Lung (tissue), 12 donors: ENCODE data around the gene SLC12A2. TPM values are rescaled to one million over a fixed set of nuclear protein-coding genes. Genes with fewer than 3 reads are reported as not detected.

Experiments used
- ATAC-seq: fragments of 200-7000 bp; cut with Tn5 transposase; one replicate; pipeline ENCODE4 v1.9.1; 2020; ENCODE audit warnings: moderate number of reproducible peaks; ENCODE audit not compliant: insufficient read depth, low FRiP score
- DNase-seq, 3 donors: peaks; one replicate each; pipeline ENCODE4 v3.0.0-alpha.2; 2013 to 2017
- H3K27ac ChIP-seq, 2 donors: one replicate each; pipeline ENCODE4 v1.5.1; 2013; ENCODE audit warnings: mild to moderate bottlenecking in 2 of 2, moderate library complexity in 2 of 2, control low read depth in 1 of 2, inconsistent platforms in 1 of 2, low read depth in 1 of 2, low read length in 1 of 2
- H3K27me3 ChIP-seq, 3 donors: one replicate each; pipeline ENCODE4 v1.5.1; 2013; ENCODE audit warnings: low read length in 2 of 3; ENCODE audit not compliant: control insufficient read depth in 3 of 3, insufficient read depth in 3 of 3
- H3K36me3 ChIP-seq, 4 donors: one replicate each; pipeline ENCODE4 v1.5.1; 2013; ENCODE audit warnings: low read length in 4 of 4, mild to moderate bottlenecking in 1 of 4, moderate library complexity in 1 of 4; ENCODE audit not compliant: control insufficient read depth in 4 of 4, insufficient read depth in 4 of 4
- H3K4me1 ChIP-seq, 5 donors: one replicate each; pipeline ENCODE4 v1.5.1; 2013; ENCODE audit warnings: low read length in 5 of 5, mild to moderate bottlenecking in 2 of 5, moderate library complexity in 1 of 5; ENCODE audit not compliant: control insufficient read depth in 5 of 5, insufficient read depth in 5 of 5
- H3K4me3 ChIP-seq: one replicate; pipeline ENCODE4 v1.5.1; 2013; ENCODE audit warnings: mild to moderate bottlenecking, control low read depth, moderate library complexity
- H3K9ac ChIP-seq, 2 donors: one replicate each; pipeline ENCODE4 v1.5.1; 2013; ENCODE audit warnings: low read length in 2 of 2, control low read depth in 1 of 2; ENCODE audit not compliant: insufficient read depth in 1 of 2
- H3K9me3 ChIP-seq, 4 donors: one replicate each; pipeline ENCODE4 v1.5.1; 2013; ENCODE audit warnings: low read length in 3 of 4, mild to moderate bottlenecking in 1 of 4, moderate library complexity in 1 of 4; ENCODE audit not compliant: control insufficient read depth in 4 of 4, insufficient read depth in 3 of 4
- WGBS, 2 donors: extraction: QIAGEN DNeasy Blood & Tissue Kit; methylation state at CpG; one replicate each; pipeline ENCODE4 v1.1.7; 2013; 5-methylcytosine and 5-hydroxymethylcytosine counted together
- polyA plus RNA-seq, 2 donors: library from polyadenylated mRNA; stranded (reverse); fragments of 200-250 nt; gene quantifications; one replicate each; pipeline ENCODE4 v1.2.1, GENCODE V29; 2013
- total RNA-seq, 2 donors: library from RNA; depleted of rRNA in 1 of 2; stranded (reverse); fragments of >200 nt in 1 of 2; gene quantifications; one replicate each; pipeline ENCODE4 v1.2.1, GENCODE V29; 2014 to 2021
- TF ChIP-seq, protein P1 (sequence below): IDR thresholded peaks from 2 replicates; pipeline ENCODE4 v1.5.1; 2012; ENCODE audit warnings: mild to moderate bottlenecking; ENCODE audit errors: control extremely low read depth, extremely low read depth
- donor health status: control.
- donor health status: control.
- donor health status: Bipolar disorder and iron deficiency.
- donor health status: healthy.
- donor health status: DM: yes; HTN: yes; CAD: no.

Gene SLC12A2
- total and polyA plus RNA-seq, 4 donors: 2.8 to 87.1 (median 16.4) TPM

DNA sequence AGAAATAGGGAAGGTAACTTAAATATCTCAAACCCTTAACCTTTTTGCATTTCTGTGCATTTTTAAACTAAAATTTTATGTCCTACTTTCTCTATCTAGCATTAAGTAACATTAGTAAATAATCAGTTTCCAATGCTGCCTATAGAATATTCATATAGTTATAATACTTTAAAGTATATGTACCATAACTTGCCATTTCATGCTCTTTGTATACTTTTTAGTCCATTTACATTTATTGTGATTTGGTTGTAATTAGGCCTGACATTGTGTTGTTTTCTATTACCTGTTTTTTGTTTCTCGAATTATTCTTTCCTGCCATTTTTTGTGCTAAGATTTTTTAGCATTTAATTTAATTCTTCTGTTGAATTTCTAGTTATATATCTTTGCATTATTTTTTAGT lies 13.7 kb downstream of the SLC12A2 start:
- H3K4me3 ChIP-seq: no peak overlapping the region
- 92 to 99% methylated on average over 1 of the region's 1 CpG for WGBS, 2 donors
- H3K9ac ChIP-seq: no peak overlapping the region
- H3K36me3 ChIP-seq: no peaks in the 10 kb centered on the region
- no peak overlapping the region for H3K27ac ChIP-seq
- TF ChIP-seq, protein P1, sequence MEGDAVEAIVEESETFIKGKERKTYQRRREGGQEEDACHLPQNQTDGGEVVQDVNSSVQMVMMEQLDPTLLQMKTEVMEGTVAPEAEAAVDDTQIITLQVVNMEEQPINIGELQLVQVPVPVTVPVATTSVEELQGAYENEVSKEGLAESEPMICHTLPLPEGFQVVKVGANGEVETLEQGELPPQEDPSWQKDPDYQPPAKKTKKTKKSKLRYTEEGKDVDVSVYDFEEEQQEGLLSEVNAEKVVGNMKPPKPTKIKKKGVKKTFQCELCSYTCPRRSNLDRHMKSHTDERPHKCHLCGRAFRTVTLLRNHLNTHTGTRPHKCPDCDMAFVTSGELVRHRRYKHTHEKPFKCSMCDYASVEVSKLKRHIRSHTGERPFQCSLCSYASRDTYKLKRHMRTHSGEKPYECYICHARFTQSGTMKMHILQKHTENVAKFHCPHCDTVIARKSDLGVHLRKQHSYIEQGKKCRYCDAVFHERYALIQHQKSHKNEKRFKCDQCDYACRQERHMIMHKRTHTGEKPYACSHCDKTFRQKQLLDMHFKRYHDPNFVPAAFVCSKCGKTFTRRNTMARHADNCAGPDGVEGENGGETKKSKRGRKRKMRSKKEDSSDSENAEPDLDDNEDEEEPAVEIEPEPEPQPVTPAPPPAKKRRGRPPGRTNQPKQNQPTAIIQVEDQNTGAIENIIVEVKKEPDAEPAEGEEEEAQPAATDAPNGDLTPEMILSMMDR: no peak
- peaks cover 0 to 10% (median 5%) of the 10 kb centered on the region in 4 donors for H3K9me3 ChIP-seq
- H3K27me3 ChIP-seq: no peaks in the 10 kb centered on the region
- H3K4me1 ChIP-seq: peaks cover 0 to 22% (median 0%) of the 10 kb centered on the region in 5 donors
- DNase-seq (no peak), ATAC-seq (no peak)

DNA sequence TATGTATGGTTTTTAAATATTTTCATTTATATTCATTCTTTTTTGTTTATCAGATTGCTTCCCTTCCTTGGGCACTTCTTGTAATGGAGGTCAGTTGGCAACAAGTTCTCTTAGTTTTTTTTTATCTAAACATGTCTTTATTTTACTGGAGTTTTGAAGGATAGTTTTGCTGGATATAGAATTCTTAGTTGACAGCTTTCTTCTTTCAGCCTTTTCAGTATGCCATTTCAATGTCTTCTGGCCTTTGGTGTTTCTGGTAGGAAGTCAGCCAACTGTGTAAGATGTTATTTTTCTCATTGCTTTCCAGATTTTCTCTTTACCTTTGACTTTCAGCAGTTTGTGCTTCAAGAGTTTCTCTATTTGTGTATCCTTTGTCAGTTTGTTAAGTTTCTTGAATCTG lies 14.2 kb downstream of the SLC12A2 start:
- no peak overlapping the region for H3K27ac ChIP-seq
- no peak for ATAC-seq

DNA sequence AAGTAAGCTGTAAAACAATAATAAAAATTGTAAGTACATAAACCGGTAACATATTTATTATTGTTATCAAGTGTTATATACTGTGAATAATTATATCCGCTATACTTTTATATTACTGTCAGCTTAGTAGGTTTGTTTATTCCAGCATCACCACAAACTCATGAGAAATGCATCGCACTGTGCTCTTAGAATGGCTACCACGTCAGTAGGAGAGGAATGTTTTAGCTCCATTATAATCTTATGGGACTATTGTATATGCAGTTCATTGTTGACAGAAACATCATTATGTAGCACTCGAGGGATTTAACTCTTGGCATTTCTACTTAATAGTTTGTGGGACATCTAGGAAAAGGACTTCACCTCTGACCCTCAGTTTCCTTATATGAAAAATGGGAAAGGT lies 16.4 kb downstream of the SLC12A2 start:
- H3K9me3 ChIP-seq: peaks cover 0 to 10% (median 5%) of the 10 kb centered on the region in 4 donors
- H3K9ac ChIP-seq: no peak overlapping the region
- H3K27ac ChIP-seq: no peak overlapping the region
- 88 to 92% methylated on average over 5 of the region's 5 CpGs for WGBS, 2 donors
- ATAC-seq (no peak), DNase-seq (no peak)
- TF ChIP-seq, protein P1: no peak
- no peaks in the 10 kb centered on the region for H3K27me3 ChIP-seq
- no peaks in the 10 kb centered on the region for H3K36me3 ChIP-seq
- peaks cover 0 to 7% (median 0%) of the 10 kb centered on the region in 5 donors for H3K4me1 ChIP-seq
- no peak overlapping the region for H3K4me3 ChIP-seq

More for the DNA sequence above, 14.2 kb downstream of the SLC12A2 start:
- TF ChIP-seq, protein P1: no peak
- Histone ChIP-seq H3K27me3 (no peaks in the 10 kb centered on the region), H3K9ac (no peak overlapping the region), H3K4me1 (peaks cover 0 to 19% (median 0%) of the 10 kb centered on the region in 5 donors), H3K9me3 (peaks cover 0 to 10% (median 5%) of the 10 kb centered on the region in 4 donors), H3K4me3 (no peak overlapping the region), H3K36me3 (no peaks in the 10 kb centered on the region)
- no peak for DNase-seq

DNA sequence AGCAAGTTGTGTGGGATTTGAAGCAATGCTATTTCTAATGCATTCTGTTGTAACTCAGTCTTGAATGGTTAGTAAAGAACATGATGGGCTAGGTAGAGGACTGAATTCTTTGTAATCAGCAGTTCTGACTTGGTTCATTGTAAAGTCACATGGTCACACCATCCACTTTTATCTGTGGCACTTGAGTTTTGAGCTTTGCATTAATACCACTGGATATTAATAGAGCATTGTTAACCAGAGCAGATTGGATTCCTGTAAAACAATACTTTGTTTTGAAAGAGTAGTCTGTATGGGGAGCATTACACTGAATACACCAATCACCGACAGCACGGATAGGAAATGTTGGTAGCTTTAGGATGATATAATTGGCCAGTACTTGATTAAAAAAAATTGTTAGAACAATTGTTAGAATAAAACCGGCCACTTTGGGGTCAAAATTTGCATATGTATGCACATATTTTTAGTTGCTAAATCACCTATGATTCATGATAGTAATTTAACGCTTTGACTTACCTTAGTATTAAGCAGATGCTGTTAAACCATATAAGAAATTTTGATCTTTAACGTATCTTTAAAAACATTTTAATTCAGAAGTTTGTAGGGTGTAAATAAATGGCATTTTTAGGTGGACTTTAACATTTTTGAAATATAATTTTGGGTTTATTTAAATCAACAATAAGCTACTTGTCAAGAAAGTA lies 17.4 kb downstream of the SLC12A2 start:
- Histone ChIP-seq H3K9ac (no peak overlapping the region), H3K27me3 (no peaks in the 10 kb centered on the region), H3K36me3 (no peaks in the 10 kb centered on the region), H3K4me1 (peaks cover 0 to 11% (median 0%) of the 10 kb centered on the region in 5 donors), H3K27ac (peak overlapping the region in 1 of 2 donors; percentile 21), H3K9me3 (peaks cover 0 to 10% (median 5%) of the 10 kb centered on the region in 4 donors), H3K4me3 (no peak overlapping the region)
- DNase-seq (no peak), ATAC-seq (no peak)
- 79 to 83% methylated on average over 5 of the region's 5 CpGs for WGBS, 2 donors
- TF ChIP-seq, protein P1: no peak
